H9 (cell line): ENCODE measurements around the gene INVS. TPM values are rescaled to one million over a fixed set of nuclear protein-coding genes. Genes with fewer than 3 reads are reported as not detected.

Source experiments
- DNase-seq: peaks from one replicate; pipeline ENCODE4 v3.0.0-alpha.2; 2017
- H2AFZ ChIP-seq: one replicate; pipeline ENCODE4 v1.6.1; 2013; ENCODE audit warnings: mild to moderate bottlenecking, low read length, control low read depth, moderate library complexity
- H2AK5ac ChIP-seq: 2 replicates; pipeline ENCODE4 v1.6.1; 2013; ENCODE audit warnings: low read length, control low read depth, mixed read lengths; ENCODE audit not compliant: insufficient read length
- H2BK120ac ChIP-seq: one replicate; pipeline ENCODE4 v1.6.1; 2013; ENCODE audit warnings: low read depth, mild to moderate bottlenecking, low read length, control low read depth, inconsistent platforms; ENCODE audit not compliant: poor library complexity, severe bottlenecking
- H2BK12ac ChIP-seq: 2 replicates; pipeline ENCODE4 v1.6.1; 2013; ENCODE audit warnings: low read length, control low read depth, mixed read lengths, low read depth; ENCODE audit not compliant: insufficient read length
- H2BK15ac ChIP-seq: 2 replicates; pipeline ENCODE4 v1.6.1; 2013; ENCODE audit warnings: low read depth, low read length, control low read depth
- H2BK20ac ChIP-seq: one replicate; pipeline ENCODE4 v1.6.1; 2013; ENCODE audit warnings: low read depth, mild to moderate bottlenecking, low read length, control low read depth, inconsistent platforms; ENCODE audit not compliant: poor library complexity, severe bottlenecking
- H2BK5ac ChIP-seq: 2 replicates; pipeline ENCODE4 v1.6.1; 2013; ENCODE audit warnings: low read length, control low read depth, mixed read lengths; ENCODE audit not compliant: insufficient read length
- H3K14ac ChIP-seq: 2 replicates; pipeline ENCODE4 v1.6.1; 2013; ENCODE audit warnings: low read length, control low read depth; ENCODE audit not compliant: insufficient read depth
- H3K18ac ChIP-seq: 2 replicates; pipeline ENCODE4 v1.6.1; 2013; ENCODE audit warnings: low read depth, mild to moderate bottlenecking, mixed read lengths, low read length, control low read depth; ENCODE audit not compliant: insufficient read length
- H3K23ac ChIP-seq: 2 replicates; pipeline ENCODE4 v1.6.1; 2013; ENCODE audit warnings: low read length, control low read depth, mixed read lengths, low read depth; ENCODE audit not compliant: insufficient read length
- H3K23me2 ChIP-seq: 2 replicates; pipeline ENCODE4 v1.6.1; 2013; ENCODE audit warnings: low read depth, mild to moderate bottlenecking, mixed read lengths, low read length, control low read depth; ENCODE audit not compliant: insufficient read length, poor library complexity, severe bottlenecking
- H3K27ac ChIP-seq: 2 replicates; pipeline ENCODE4 v1.5.1; 2013; ENCODE audit warnings: low read length, control low read depth, mixed read lengths, low read depth; ENCODE audit not compliant: insufficient read length
- H3K27me3 ChIP-seq: 2 replicates; pipeline ENCODE4 v1.6.1; 2013; ENCODE audit warnings: low read length, control low read depth, inconsistent platforms; ENCODE audit not compliant: insufficient read depth
- H3K4ac ChIP-seq: 2 replicates; pipeline ENCODE4 v1.6.1; 2013; ENCODE audit warnings: low read depth, mild to moderate bottlenecking, control low read depth, inconsistent platforms, low read length, moderate library complexity
- H3K4me1 ChIP-seq: 2 replicates; pipeline ENCODE4 v1.6.1; 2013; ENCODE audit warnings: low read length, control low read depth, inconsistent platforms; ENCODE audit not compliant: insufficient read depth
- H3K4me2 ChIP-seq: 2 replicates; pipeline ENCODE4 v1.6.1; 2013; ENCODE audit warnings: low read length, control low read depth, mixed read lengths; ENCODE audit not compliant: insufficient read length, insufficient read depth
- H3K56ac ChIP-seq: 2 replicates; pipeline ENCODE4 v1.6.1; 2013; ENCODE audit warnings: low read depth, mild to moderate bottlenecking, mixed read lengths, low read length, control low read depth; ENCODE audit not compliant: insufficient read length
- H3K79me1 ChIP-seq: 2 replicates; pipeline ENCODE4 v1.6.1; 2013; ENCODE audit warnings: low read depth, mild to moderate bottlenecking, moderate library complexity, low read length, control low read depth, inconsistent platforms; ENCODE audit not compliant: insufficient read depth, poor library complexity, severe bottlenecking
- H3K79me2 ChIP-seq: 2 replicates; pipeline ENCODE4 v1.6.1; 2013; ENCODE audit warnings: low read length, control low read depth, inconsistent platforms; ENCODE audit not compliant: insufficient read depth
- H3K9ac ChIP-seq: 2 replicates; pipeline ENCODE4 v1.6.1; 2013; ENCODE audit warnings: low read length, control low read depth, mixed read lengths; ENCODE audit not compliant: insufficient read length; ENCODE audit errors: extremely low read depth
- H3K9me3 ChIP-seq: one replicate; pipeline ENCODE4 v1.6.1; 2013; ENCODE audit warnings: low read depth, low read length, inconsistent platforms; ENCODE audit not compliant: control insufficient read depth
- H3T11ph ChIP-seq: one replicate; pipeline ENCODE4 v1.6.1; 2013; ENCODE audit warnings: mild to moderate bottlenecking, low read length, control low read depth, inconsistent platforms
- H4K20me1 ChIP-seq: one replicate; pipeline ENCODE4 v1.6.1; 2013; ENCODE audit not compliant: control insufficient read depth, insufficient read length, insufficient read depth
- H4K5ac ChIP-seq: 2 replicates; pipeline ENCODE4 v1.6.1; 2013; ENCODE audit warnings: low read depth, mild to moderate bottlenecking, mixed read lengths, low read length, control low read depth; ENCODE audit not compliant: insufficient read length
- H4K8ac ChIP-seq: replicated peaks from 2 replicates; pipeline ENCODE4 v1.6.1; 2013; ENCODE audit warnings: low read length, control low read depth, mixed read lengths, low read depth; ENCODE audit not compliant: insufficient read length
- H4K91ac ChIP-seq: 2 replicates; pipeline ENCODE4 v1.6.1; 2013; ENCODE audit warnings: low read depth, mild to moderate bottlenecking, moderate library complexity, mixed read lengths, low read length, control low read depth; ENCODE audit not compliant: insufficient read length
- H3K27ac Mint-ChIP-seq, 3 experiments: 2 replicates in 2 of 3; 3 replicates in 1 of 3; pipeline ENCODE4 v1.8.0; 2020 to 2021; ENCODE audit warnings: mixed read lengths in 3 of 3, mild to moderate bottlenecking in 1 of 3, moderate library complexity in 1 of 3
- H3K27me3 Mint-ChIP-seq: 2 replicates; pipeline ENCODE4 v1.8.0; 2021; ENCODE audit warnings: low read depth, mild to moderate bottlenecking, moderate library complexity, mixed read lengths
- H3K36me3 Mint-ChIP-seq, 3 experiments: 2 replicates in 2 of 3; 3 replicates in 1 of 3; pipeline ENCODE4 v1.8.0; 2020 to 2021; ENCODE audit warnings: low read depth in 3 of 3, mixed read lengths in 3 of 3; ENCODE audit not compliant: insufficient read depth in 1 of 3
- H3K4me1 Mint-ChIP-seq, 2 experiments: 2 replicates each; pipeline ENCODE4 v1.8.0; 2020; ENCODE audit warnings: mixed read lengths in 2 of 2
- H3K4me3 Mint-ChIP-seq, 2 experiments: 2 replicates in 1 of 2; 3 replicates in 1 of 2; pipeline ENCODE4 v1.8.0; 2020 to 2021; ENCODE audit warnings: mild to moderate bottlenecking in 2 of 2, mixed read lengths in 2 of 2, moderate library complexity in 1 of 2
- H3K9me3 Mint-ChIP-seq, 2 experiments: 2 replicates in 1 of 2; 3 replicates in 1 of 2; pipeline ENCODE4 v1.8.0; 2020; ENCODE audit warnings: mild to moderate bottlenecking in 2 of 2, mixed read lengths in 2 of 2, moderate library complexity in 1 of 2
- CTCF ChIP-seq: fragments of 200-600 bp; sonication (generic); conservative IDR thresholded peaks from 3 replicates; pipeline ENCODE4 v1.8.0; 2021; ENCODE audit warnings: antibody characterized with exemption, mild to moderate bottlenecking
- WGBS: extraction: QIAGEN DNeasy Blood & Tissue Kit; methylation state at CpG from one replicate; pipeline ENCODE4 v1.1.7; 2013; ENCODE audit warnings: missing lambda C conversion rate, low lambda C conversion rate, mixed read lengths; ENCODE audit not compliant: insufficient read length; ENCODE audit errors: extremely low coverage; 5-methylcytosine and 5-hydroxymethylcytosine counted together
- total RNA-seq: library from RNA; stranded (reverse); gene quantifications from 2 replicates; pipeline ENCODE4 v1.2.1, GENCODE V29; 2021

Gene INVS
- total RNA-seq, 1 experiment from 2014 or later = 7.5 TPM

GRCh38 chr9:100112677-100113336 is 13.8 kb downstream of the INVS start:
- H3K27ac Mint-ChIP-seq = no peak overlapping the region
- H4K91ac ChIP-seq = no peak overlapping the region
- H3K27ac ChIP-seq = no peak overlapping the region
- no CpG with 5 or more reads among the region's 2 CpGs for WGBS
- H4K20me1 ChIP-seq = no peaks in the 10 kb centered on the region
- no peak overlapping the region for H3K4ac ChIP-seq
- H4K8ac ChIP-seq = no peak overlapping the region
- H3K9me3 ChIP-seq = no peaks in the 10 kb centered on the region
- no peaks in the 10 kb centered on the region for H3K23me2 ChIP-seq
- H2AK5ac ChIP-seq = no peak overlapping the region
- no peaks in the 10 kb centered on the region for H3K79me2 ChIP-seq
- H3K4me3 Mint-ChIP-seq = no peak overlapping the region
- no peaks in the 10 kb centered on the region for H3K4me1 ChIP-seq
- H3K79me1 ChIP-seq = no peaks in the 10 kb centered on the region
- no peaks in the 10 kb centered on the region; a peak in 1 of 5 replicates for H3K9me3 Mint-ChIP-seq
- H3K23ac ChIP-seq = no peak overlapping the region
- H3T11ph ChIP-seq = no peak overlapping the region
- H3K4me2 ChIP-seq = no peak overlapping the region
- no peak overlapping the region for H2BK120ac ChIP-seq
- no peak for TF ChIP-seq CTCF
- no peak overlapping the region for H2BK5ac ChIP-seq
- H2BK15ac ChIP-seq = no peak overlapping the region
- H3K56ac ChIP-seq = no peak overlapping the region
- H3K27me3 Mint-ChIP-seq = no peaks in the 10 kb centered on the region
- H3K27me3 ChIP-seq = no peaks in the 10 kb centered on the region
- no peak overlapping the region for H3K14ac ChIP-seq
- H3K36me3 Mint-ChIP-seq = peaks cover 0 to 5% (median 4%) of the 10 kb centered on the region in 3 experiments; a peak in 4 of 7 replicates
- H3K4me1 Mint-ChIP-seq = peaks cover 18 to 19% of the 10 kb centered on the region in 2 experiments
- no peak for DNase-seq
- H2BK20ac ChIP-seq = no peak overlapping the region
- no peak overlapping the region for H3K18ac ChIP-seq
- no peak overlapping the region for H2AFZ ChIP-seq
- no peak overlapping the region for H2BK12ac ChIP-seq
- H4K5ac ChIP-seq = no peak overlapping the region
- H3K9ac ChIP-seq = no peak overlapping the region
